Nucleus accumbens (tissue), 56 donors: ENCODE data around the gene DGKG.

Source experiments
- DNase-seq, 56 donors: peaks; one replicate each; lab custom pipeline; 2025; lab: John Stamatoyannopoulos, UW

Gene DGKG

GRCh38 chr3:186217820-186218164 is 144.2 kb downstream of the DGKG start:
- DNase-seq, result no peak

GRCh38 chr3:186216900-186217819 is 144.9 kb downstream of the DGKG start:
- peak in 8 of 56 donors; percentile 4 to 39 (median 22) for DNase-seq

- no peak for DNase-seq
Observed at GRCh38 chr3:186214670-186215069, 147.4 kb downstream of the DGKG start.

GRCh38 chr3:186213946-186214345 is 148.1 kb downstream of the DGKG start:
- DNase-seq, result no peak

DNA sequence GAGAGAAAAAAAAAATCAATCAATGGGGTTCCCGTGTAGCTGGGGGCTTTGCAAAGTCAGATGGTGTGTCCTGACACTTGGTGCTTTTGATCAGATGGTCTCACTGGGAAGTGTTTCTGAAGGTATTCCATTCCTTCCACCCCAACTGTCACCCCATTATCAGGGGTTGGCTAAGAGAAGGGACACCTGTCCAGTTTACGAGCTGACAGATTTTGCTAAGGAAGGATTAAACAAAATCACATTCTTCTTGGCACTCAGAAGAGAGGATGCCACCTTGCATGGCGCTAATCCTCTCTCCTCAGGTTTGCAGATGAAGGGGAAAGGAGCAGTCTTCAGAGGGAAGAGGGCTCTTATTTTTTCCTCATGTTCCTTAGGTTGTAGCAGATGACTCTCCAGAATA is 149.4 kb downstream of the DGKG start:
- no peak for DNase-seq

DNA sequence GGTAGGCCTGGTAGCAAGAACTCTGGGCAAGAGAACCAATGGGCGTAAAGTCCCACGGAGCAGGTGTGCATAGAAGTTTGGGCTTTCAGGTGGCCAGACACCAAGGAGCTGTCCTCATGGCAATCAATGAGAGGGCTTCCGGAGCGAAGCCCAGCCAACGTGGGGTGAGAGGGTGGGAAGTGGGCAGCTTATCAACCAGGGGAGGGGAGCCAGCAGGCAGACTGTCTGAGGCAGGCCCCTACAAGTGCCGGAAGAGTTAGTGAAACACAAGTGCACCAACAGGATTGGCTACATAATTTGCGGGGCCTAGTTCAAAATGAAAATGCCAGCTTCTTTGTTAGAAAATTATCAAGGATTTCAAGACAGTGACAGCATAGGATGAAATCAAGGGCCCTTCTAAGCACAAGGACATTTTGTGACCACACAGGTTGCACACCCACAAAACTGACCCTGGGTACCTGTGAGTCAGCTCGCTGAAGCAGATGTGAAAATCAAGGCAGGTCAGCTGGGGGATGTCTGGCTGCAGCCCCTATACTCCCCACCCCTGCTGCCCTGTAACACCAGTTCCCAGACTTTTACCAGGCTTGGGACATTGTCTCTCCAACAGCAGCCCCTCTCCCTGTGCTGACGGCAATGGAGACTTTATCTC is 151.1 kb downstream of the DGKG start:
- DNase-seq, result no peak

DNA sequence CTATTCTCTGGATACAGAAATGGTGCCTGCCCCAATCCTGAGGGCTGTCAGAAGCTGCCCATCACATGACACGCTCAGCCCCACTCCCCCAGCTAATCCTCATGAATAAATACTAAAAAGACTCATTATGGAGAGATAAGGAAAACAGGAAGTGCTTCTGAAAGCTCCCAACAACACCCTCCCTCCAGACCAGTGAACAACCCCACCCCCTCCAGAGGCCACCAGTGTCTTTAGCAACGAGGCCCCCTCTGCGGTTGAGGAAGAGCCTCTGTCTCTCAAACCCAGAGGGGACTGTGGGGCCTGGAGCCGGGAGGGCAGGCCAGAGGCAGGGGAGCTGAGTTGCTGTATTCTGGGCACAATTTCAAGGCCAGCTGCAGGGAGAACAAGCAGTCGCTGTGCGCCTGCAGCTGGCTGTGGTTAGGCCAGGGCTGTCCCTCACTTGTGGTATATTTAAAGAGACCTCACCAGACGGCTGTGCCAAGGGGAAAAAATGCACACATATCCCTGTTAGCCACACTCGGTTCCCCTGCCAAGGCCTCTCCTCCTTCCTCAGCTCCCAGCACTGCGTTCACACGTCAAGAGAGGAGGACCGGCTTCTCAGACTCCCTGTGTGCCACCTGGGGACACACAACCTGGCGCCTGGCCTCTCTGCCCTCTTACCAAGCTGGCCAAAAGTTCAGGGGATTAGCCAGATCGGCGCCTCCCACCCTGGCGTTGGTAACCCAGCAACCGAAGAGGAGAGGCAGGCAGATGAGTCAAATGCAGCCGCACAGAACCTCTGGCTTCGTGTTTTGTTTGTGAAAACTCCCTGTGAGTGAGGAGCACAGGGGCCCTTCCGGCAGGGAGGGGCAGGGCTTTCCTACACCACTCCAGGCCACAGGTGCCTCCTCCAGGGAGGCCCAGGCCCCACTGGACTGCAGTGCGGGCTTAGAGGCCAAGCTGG is 152.0 kb downstream of the DGKG start:
- DNase-seq, result peak in 55 of 56 donors; percentile 10 to 95 (median 86)

- DNase-seq, result no peak
Observed at GRCh38 chr3:186208296-186208989, 153.6 kb downstream of the DGKG start.

- DNase-seq, result no peak
Observed at GRCh38 chr3:186207515-186207914, 154.5 kb downstream of the DGKG start.

DNA sequence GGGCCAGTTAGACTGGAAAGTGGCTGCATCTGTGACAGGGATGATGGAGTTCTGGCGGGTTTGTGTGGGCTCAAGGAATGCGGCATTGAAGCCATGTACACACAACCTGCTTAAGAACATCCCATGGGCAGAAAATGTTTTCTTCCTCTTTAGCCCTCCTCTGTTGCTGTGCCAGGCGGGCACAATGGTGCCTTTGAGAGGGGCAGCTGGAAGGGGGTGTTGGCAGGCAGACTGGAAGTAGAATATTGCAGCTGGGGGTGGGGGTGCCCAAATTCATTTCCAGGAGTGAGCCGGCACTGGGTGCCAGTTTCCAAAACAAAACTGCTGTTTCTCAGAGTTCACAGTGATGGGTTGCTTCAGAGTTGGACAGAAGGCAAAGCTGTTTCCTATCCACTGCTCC is 161.3 kb downstream of the DGKG start:
- peak in 53 of 56 donors; percentile 19 to 89 (median 76) for DNase-seq

DNA sequence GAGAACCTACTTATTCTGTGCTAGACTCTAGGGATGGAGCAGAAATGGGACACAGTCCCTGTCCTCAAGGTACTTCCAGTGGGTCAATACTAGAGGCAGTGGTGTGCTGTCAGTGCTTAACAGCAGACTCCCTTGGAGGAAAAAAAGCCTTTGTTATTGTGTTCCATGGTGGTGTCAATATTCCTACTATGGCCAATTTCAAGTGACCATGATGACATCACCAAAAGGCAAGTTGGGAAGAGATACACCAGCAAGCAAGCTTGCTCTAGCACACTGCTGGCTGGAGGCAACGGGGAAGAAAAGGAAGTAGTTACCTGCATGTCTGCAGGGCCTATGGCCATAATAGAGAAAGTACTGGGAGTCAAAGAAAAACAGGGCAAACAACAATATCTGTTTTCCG is 163.6 kb downstream of the DGKG start:
- no peak for DNase-seq

DNA sequence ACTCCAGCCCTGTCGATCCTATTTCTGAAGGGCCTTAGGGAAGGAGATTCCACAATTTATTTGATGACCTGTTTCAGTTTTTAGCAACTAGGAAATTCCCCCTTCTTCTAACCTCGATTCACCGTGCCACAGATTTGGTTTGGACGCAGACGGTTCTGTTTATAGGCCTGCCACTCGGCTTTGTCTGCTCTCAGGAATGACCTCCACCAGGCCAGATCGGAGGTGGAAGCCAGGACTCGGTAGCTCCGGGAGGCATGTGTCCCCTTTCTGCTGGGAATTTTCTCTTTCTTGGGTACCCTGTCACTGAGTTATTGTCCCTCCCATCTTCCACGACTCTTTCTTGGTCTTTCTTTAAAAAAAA is 167.6 kb downstream of the DGKG start:
- DNase-seq, result no peak

DNA sequence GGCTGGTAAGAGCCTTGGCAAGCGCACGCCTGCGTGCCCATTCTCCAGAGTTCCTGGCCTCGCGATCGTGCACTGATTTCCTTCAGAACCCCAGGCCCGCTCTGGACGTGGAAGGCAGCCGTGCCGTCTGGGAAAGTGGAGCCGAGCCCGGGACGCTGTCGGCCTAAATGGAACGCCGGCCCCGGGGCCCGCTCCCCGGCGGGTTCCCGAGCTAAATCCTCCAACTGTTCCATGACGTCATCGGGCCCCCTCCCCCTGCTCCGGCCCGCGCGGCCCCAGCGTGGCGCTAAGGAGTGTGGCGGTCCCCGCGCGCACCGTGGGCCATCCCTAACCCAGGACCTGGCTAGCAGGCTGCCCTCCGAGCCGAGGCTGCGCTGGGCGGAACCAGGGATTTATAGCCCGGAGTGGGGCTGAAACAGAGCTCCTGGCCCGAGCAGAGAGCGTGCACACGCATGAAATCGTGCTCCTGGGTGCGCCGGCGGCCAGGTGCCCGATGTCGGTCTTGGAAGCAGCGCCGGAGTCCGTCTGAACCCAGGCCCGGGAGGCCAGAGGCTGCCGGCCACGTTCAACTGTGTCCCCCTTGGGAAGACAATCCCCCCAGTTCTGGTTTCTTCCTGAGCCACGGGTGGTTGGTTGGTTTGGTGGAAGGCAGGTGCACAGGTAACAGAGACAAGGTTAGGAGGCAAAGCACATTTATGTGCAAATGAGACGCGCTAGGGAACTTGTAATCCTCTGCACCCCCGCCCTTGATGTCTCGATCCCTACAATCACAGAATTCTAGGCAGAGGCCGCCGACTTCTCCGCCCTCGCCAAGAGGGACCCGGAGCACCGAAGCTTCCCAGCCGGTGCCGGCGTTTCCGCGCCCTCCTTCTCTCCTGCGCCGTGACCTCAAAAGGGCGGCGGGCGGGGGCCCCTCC is 168.2 kb downstream of the DGKG start:
- peak in 7 of 56 donors; percentile 7 to 27 (median 16) for DNase-seq

GRCh38 chr3:186192823-186193222 is 169.2 kb downstream of the DGKG start:
- no peak for DNase-seq

GRCh38 chr3:186189492-186189891 is 172.5 kb downstream of the DGKG start:
- DNase-seq, result no peak

DNA sequence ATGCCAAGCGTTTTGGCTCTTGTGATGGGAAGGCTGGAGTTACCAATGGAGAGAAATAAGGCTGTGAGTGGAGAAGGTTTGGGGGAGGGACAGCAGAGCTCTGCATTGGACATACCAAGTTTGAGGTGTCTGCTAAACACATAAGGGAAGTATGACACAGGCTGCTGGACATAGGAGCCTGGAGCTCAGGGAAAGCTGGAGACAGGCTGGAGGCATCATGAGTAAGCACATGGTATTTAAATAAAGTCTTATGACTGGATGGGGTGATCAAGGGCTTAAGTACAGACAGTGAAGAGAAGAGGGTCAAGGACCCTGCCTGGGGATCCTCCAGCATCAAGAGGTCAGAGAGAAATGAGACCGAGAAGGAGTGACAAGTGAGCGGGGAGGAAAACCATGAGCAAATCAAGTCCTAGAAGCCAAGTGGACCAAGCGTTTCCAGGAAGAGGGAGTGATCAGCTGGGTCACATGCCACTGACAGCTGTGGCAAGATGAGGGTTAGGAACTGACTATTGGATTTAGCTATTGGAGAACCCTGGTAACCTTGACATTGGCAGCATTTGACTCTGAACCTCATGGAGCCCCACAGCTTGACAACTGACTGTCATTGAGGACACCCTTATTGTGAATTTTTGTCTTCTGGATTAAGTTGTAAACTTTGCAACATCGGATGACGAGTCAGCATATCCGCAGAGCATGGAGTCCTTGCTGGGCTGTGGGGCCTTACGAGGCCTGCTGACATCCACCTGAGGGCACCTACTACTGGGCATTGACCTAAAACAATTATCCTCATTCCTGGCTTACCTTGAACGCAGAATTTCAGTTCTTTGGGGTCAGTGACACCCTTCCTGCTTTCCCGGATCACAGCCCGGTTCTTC is 174.4 kb downstream of the DGKG start:
- no peak for DNase-seq

- peak in 3 of 56 donors; percentile 7 to 41 (median 17) for DNase-seq
Observed at GRCh38 chr3:186185194-186185787, 176.7 kb downstream of the DGKG start.

- no peak for DNase-seq
Observed at GRCh38 chr3:186184021-186184420, 178.0 kb downstream of the DGKG start.
